Small intestine (tissue), 7 donors: ENCODE measurements around the gene RICTOR. TPM values are rescaled to one million over a fixed set of nuclear protein-coding genes. Genes with fewer than 3 reads are reported as not detected.

Experiments used
- DNase-seq, 2 donors: peaks; one replicate each; pipeline versions ENCODE4 v3.0.0 to v3.0.0-alpha.2; 2013
- FAIRE-seq: peaks from 2 replicates; lab custom pipeline; 2012; peaks lifted over from hg19 to GRCh38; lab: Jason Lieb, UNC
- H3K27ac ChIP-seq, 3 donors: one replicate each; pipeline ENCODE4 v1.5.1; 2013; ENCODE audit warnings: low read length in 2 of 3, mild to moderate bottlenecking in 2 of 3, control low read depth in 1 of 3, inconsistent platforms in 1 of 3, low read depth in 1 of 3, moderate library complexity in 1 of 3
- H3K27me3 ChIP-seq, 3 donors: one replicate each; pipeline ENCODE4 v1.6.1; 2013; ENCODE audit warnings: low read length in 3 of 3, inconsistent platforms in 1 of 3; ENCODE audit not compliant: control insufficient read depth in 3 of 3, insufficient read depth in 3 of 3
- H3K36me3 ChIP-seq, 3 donors: one replicate each; pipeline ENCODE4 v1.6.1; 2013; ENCODE audit warnings: low read length in 3 of 3, inconsistent platforms in 1 of 3, low read depth in 1 of 3, mild to moderate bottlenecking in 1 of 3, moderate library complexity in 1 of 3; ENCODE audit not compliant: control insufficient read depth in 3 of 3, insufficient read depth in 2 of 3
- H3K4me1 ChIP-seq, 3 donors: one replicate each; pipeline ENCODE4 v1.6.1; 2013; ENCODE audit warnings: low read length in 2 of 3, inconsistent platforms in 1 of 3, low read depth in 1 of 3, mild to moderate bottlenecking in 1 of 3, moderate library complexity in 1 of 3; ENCODE audit not compliant: control insufficient read depth in 3 of 3, insufficient read depth in 2 of 3
- H3K4me3 ChIP-seq, 3 donors: one replicate each; pipeline ENCODE4 v1.5.1; 2013; ENCODE audit warnings: low read length in 3 of 3, control low read depth in 1 of 3, inconsistent platforms in 1 of 3, low read depth in 1 of 3, mild to moderate bottlenecking in 1 of 3, moderate library complexity in 1 of 3
- H3K9me3 ChIP-seq, 2 donors: one replicate each; pipeline ENCODE4 v1.6.1; 2013; ENCODE audit warnings: low read depth in 1 of 2, low read length in 1 of 2; ENCODE audit not compliant: control insufficient read depth in 2 of 2, insufficient read depth in 1 of 2
- WGBS, 3 donors: extraction: QIAGEN DNeasy Blood & Tissue Kit; methylation state at CpG; one replicate each; pipeline ENCODE4 v1.1.7; 2013; 5-methylcytosine and 5-hydroxymethylcytosine counted together
- polyA plus RNA-seq, 4 donors: library from polyadenylated mRNA; stranded (reverse) in 3 of 4; unstranded in 1 of 4; fragments of 200-250 nt in 3 of 4; fragments of 120-200 nt in 1 of 4; gene quantifications; one replicate each; pipeline versions ENCODE4 v1.2.1 to v1.2.3, GENCODE V29; 2013
- donor health status: healthy with polysubstance abuse.
- donor health status: control.
- donor health status: control.
- donor health status: Bipolar disorder and iron deficiency.
- donor health status: healthy.

Gene RICTOR
- polyA plus RNA-seq, 4 donors: 2.4 to 20.2 (median 3.3) TPM

GRCh38 chr5:39083968-39084367 is 9.8 kb upstream of the RICTOR start:
- Histone ChIP-seq H3K9me3 (no peaks in the 10 kb centered on the region), H3K4me1 (no peaks in the 10 kb centered on the region), H3K4me3 (no peak overlapping the region), H3K27me3 (peaks cover 0 to 3% (median 0%) of the 10 kb centered on the region in 3 donors), H3K27ac (no peak overlapping the region), H3K36me3 (no peaks in the 10 kb centered on the region)
- 81 to 88% (median 85%) methylated on average over 1 of the region's 1 CpG for WGBS, 3 donors
- DNase-seq (no peak), FAIRE-seq (no peak)

- Histone ChIP-seq H3K27ac (no peak overlapping the region), H3K36me3 (no peaks in the 10 kb centered on the region), H3K9me3 (no peaks in the 10 kb centered on the region), H3K4me3 (no peak overlapping the region), H3K4me1 (no peaks in the 10 kb centered on the region), H3K27me3 (peaks cover 0 to 3% (median 0%) of the 10 kb centered on the region in 3 donors)
- WGBS, 3 donors: 80 to 90% (median 89%) methylated on average over 3 of the region's 3 CpGs
- DNase-seq (no peak), FAIRE-seq (no peak)
Observed at GRCh38 chr5:39082995-39083394, 8.8 kb upstream of the RICTOR start.

GRCh38 chr5:39080597-39081204 is 6.5 kb upstream of the RICTOR start:
- FAIRE-seq (no peak), DNase-seq (peak; percentile 59 to 62)
- Histone ChIP-seq H3K27me3 (peaks cover 0 to 3% (median 0%) of the 10 kb centered on the region in 3 donors), H3K4me1 (no peaks in the 10 kb centered on the region), H3K27ac (no peak overlapping the region), H3K4me3 (no peak overlapping the region), H3K36me3 (no peaks in the 10 kb centered on the region), H3K9me3 (no peaks in the 10 kb centered on the region)
- WGBS, 3 donors: 3 to 9% (median 6%) methylated on average over 3 of the region's 3 CpGs

GRCh38 chr5:39080168-39080567 is 6.0 kb upstream of the RICTOR start:
- 48 to 67% (median 58%) methylated on average over 2 of the region's 2 CpGs for WGBS, 3 donors
- Histone ChIP-seq H3K27ac (no peak overlapping the region), H3K4me1 (no peaks in the 10 kb centered on the region), H3K36me3 (no peaks in the 10 kb centered on the region), H3K27me3 (peaks cover 0 to 3% (median 0%) of the 10 kb centered on the region in 3 donors), H3K9me3 (no peaks in the 10 kb centered on the region), H3K4me3 (no peak overlapping the region)
- DNase-seq (no peak), FAIRE-seq (no peak)

GRCh38 chr5:39079147-39079546 is 4.9 kb upstream of the RICTOR start:
- H3K9me3 ChIP-seq: no peaks in the 10 kb centered on the region
- no peak overlapping the region for H3K4me3 ChIP-seq
- peaks cover 0 to 3% (median 0%) of the 10 kb centered on the region in 3 donors for H3K27me3 ChIP-seq
- DNase-seq: no peak
- H3K4me1 ChIP-seq: no peaks in the 10 kb centered on the region
- WGBS, 3 donors: 62 to 76% (median 75%) methylated on average over 2 of the region's 2 CpGs
- no peak overlapping the region for H3K27ac ChIP-seq
- no peak for FAIRE-seq
- no peaks in the 10 kb centered on the region for H3K36me3 ChIP-seq

- H3K36me3 ChIP-seq: no peaks in the 10 kb centered on the region
- FAIRE-seq (peak; percentile 33), DNase-seq (peak in 1 of 2 donors; percentile 8)
- H3K9me3 ChIP-seq: no peaks in the 10 kb centered on the region
- no peak overlapping the region for H3K27ac ChIP-seq
- peaks cover 0 to 3% (median 0%) of the 10 kb centered on the region in 3 donors for H3K27me3 ChIP-seq
- WGBS, 3 donors: 23 to 38% (median 24%) methylated on average over 6 of the region's 6 CpGs
- no peaks in the 10 kb centered on the region for H3K4me1 ChIP-seq
- H3K4me3 ChIP-seq: no peak overlapping the region
Observed at GRCh38 chr5:39076757-39077728, 2.8 kb upstream of the RICTOR start.

GRCh38 chr5:39076101-39076756 is 2.0 kb upstream of the RICTOR start:
- no peak for FAIRE-seq
- no peaks in the 10 kb centered on the region for H3K36me3 ChIP-seq
- no peak overlapping the region for H3K4me3 ChIP-seq
- no peak overlapping the region for H3K27ac ChIP-seq
- DNase-seq: no peak
- 81 to 88% (median 86%) methylated on average over 6 of the region's 6 CpGs for WGBS, 3 donors
- peaks cover 0 to under 1% (median 0%) of the 10 kb centered on the region in 3 donors for H3K27me3 ChIP-seq
- no peaks in the 10 kb centered on the region for H3K9me3 ChIP-seq
- no peaks in the 10 kb centered on the region for H3K4me1 ChIP-seq

GRCh38 chr5:39073767-39074016 is 507 bp downstream of the RICTOR start:
- H3K9me3 ChIP-seq: no peaks in the 10 kb centered on the region
- H3K27me3 ChIP-seq: no peaks in the 10 kb centered on the region
- FAIRE-seq: no peak
- WGBS, 3 donors: 0 to 1% (median 0%) methylated on average over 12 to 29 of the region's 29 CpGs
- H3K36me3 ChIP-seq: no peaks in the 10 kb centered on the region
- peak overlapping the region; percentile 88 to 99 (median 94) for H3K4me3 ChIP-seq
- H3K27ac ChIP-seq: peak overlapping the region; percentile 88 to 100 (median 99)
- no peaks in the 10 kb centered on the region for H3K4me1 ChIP-seq
- DNase-seq: no peak
